Stomach (tissue), 9 donors: ENCODE measurements around the gene PPP2R2C. TPM values are rescaled to one million over a fixed set of nuclear protein-coding genes. Genes with fewer than 3 reads are reported as not detected.

Experiments
- DNase-seq, 2 donors: peaks; one replicate each; pipeline versions ENCODE4 v3.0.0 to v3.0.0-alpha.2; 2013 to 2019
- H3K27ac ChIP-seq, 5 donors: fragments of 200-600 bp in 4 of 5; sonication (generic) in 4 of 5; one replicate each; pipeline ENCODE4 v1.5.1; 2013 to 2019; ENCODE audit warnings: mild to moderate bottlenecking in 1 of 5, moderate library complexity in 1 of 5
- H3K27me3 ChIP-seq, 3 donors: fragments of 200-600 bp; sonication (generic); one replicate each; pipeline ENCODE4 v1.5.1; 2017 to 2019; ENCODE audit warnings: mixed run types in 1 of 3
- H3K36me3 ChIP-seq, 4 donors: fragments of 200-600 bp; sonication (generic); 1 replicate in 3 of 4; 2 replicates in 1 of 4; pipeline ENCODE4 v1.5.1; 2016 to 2019
- H3K4me1 ChIP-seq, 4 donors: fragments of 200-600 bp; sonication (generic); one replicate each; pipeline ENCODE4 v1.5.1; 2016 to 2019
- H3K4me3 ChIP-seq, 4 donors: fragments of 200-600 bp; sonication (generic) in 3 of 4; one replicate each; pipeline ENCODE4 v1.5.1; 2016 to 2019; ENCODE audit warnings: mild to moderate bottlenecking in 1 of 4
- H3K9me3 ChIP-seq, 4 donors: fragments of 200-600 bp; sonication (generic); one replicate each; pipeline ENCODE4 v1.5.1; 2016 to 2019
- EP300 ChIP-seq: sonication (generic); formaldehyde crosslinking; IDR thresholded peaks from one replicate; pipeline ENCODE4 v1.6.1; 2017; ENCODE audit warnings: antibody characterized with exemption
- POLR2A ChIP-seq, 4 donors: fragments of 450-650 bp; IDR thresholded peaks; one replicate each; pipeline ENCODE4 v1.6.1; 2016; ENCODE audit warnings: antibody characterized with exemption in 4 of 4, control low read depth in 2 of 4, mild to moderate bottlenecking in 1 of 4, moderate library complexity in 1 of 4
- POLR2AphosphoS5 ChIP-seq, 3 donors: sonication (generic); formaldehyde crosslinking; IDR thresholded peaks; one replicate each; pipeline ENCODE4 v1.6.1; 2016; ENCODE audit warnings: antibody characterized with exemption in 3 of 3
- WGBS, 5 donors: extraction: QIAGEN DNeasy Blood & Tissue Kit in 3 of 5; methylation state at CpG; one replicate each; pipeline versions ENCODE4 v1.1.5 to v1.1.7; 2013 to 2018; 5-methylcytosine and 5-hydroxymethylcytosine counted together
- intact Hi-C: fragments of 100-400 bp; cut with DNase I; formaldehyde crosslinking; loops from one replicate; pipeline ENCODE4 v1.15.1; 2023; ENCODE audit warnings: low total_unique reads
- polyA plus RNA-seq, 3 donors: library from polyadenylated mRNA; stranded (reverse); fragments of 200-250 nt; gene quantifications; one replicate each; pipeline ENCODE4 v1.2.3, GENCODE V29; 2013
- total RNA-seq, 5 donors: library from RNA; depleted of rRNA; stranded (reverse); fragments of >200 nt; gene quantifications; one replicate each; pipeline versions ENCODE4 v1.1.0 to v1.2.3, GENCODE V29; 2014 to 2016
- TF ChIP-seq, protein P1 (sequence below), 7 experiments: fragments of 450-650 bp in 4 of 7; fragments of 200-600 bp in 3 of 7; sonication (generic) in 3 of 7; IDR thresholded peaks; one replicate each; pipeline ENCODE4 v1.5.1; 2016 to 2019; ENCODE audit warnings: antibody characterized with exemption in 7 of 7, control low read depth in 2 of 7, mild to moderate bottlenecking in 1 of 7
- donor health status: healthy with polysubstance abuse.
- donor health status: Bipolar disorder and iron deficiency.
- donor health status: healthy.

PPP2R2C gene
- total and polyA plus RNA-seq, 8 donors = 1.4 to 5.0 (median 1.5) TPM; not detected in 5

GRCh38 chr4:6327220-6327917 lies 145.0 kb downstream of the PPP2R2C start:
- H3K4me3 ChIP-seq = no peak overlapping the region
- no peak for TF ChIP-seq POLR2A (IDR thresholded peaks at IDR 0.05)
- TF ChIP-seq, protein P1, sequence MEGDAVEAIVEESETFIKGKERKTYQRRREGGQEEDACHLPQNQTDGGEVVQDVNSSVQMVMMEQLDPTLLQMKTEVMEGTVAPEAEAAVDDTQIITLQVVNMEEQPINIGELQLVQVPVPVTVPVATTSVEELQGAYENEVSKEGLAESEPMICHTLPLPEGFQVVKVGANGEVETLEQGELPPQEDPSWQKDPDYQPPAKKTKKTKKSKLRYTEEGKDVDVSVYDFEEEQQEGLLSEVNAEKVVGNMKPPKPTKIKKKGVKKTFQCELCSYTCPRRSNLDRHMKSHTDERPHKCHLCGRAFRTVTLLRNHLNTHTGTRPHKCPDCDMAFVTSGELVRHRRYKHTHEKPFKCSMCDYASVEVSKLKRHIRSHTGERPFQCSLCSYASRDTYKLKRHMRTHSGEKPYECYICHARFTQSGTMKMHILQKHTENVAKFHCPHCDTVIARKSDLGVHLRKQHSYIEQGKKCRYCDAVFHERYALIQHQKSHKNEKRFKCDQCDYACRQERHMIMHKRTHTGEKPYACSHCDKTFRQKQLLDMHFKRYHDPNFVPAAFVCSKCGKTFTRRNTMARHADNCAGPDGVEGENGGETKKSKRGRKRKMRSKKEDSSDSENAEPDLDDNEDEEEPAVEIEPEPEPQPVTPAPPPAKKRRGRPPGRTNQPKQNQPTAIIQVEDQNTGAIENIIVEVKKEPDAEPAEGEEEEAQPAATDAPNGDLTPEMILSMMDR (IDR thresholded peaks at IDR 0.05) = peak in 6 of 7 experiments; percentile 53 to 98 (median 95)
- no peak for TF ChIP-seq EP300
- TF ChIP-seq POLR2AphosphoS5 (IDR thresholded peaks at IDR 0.05) = peak in 1 of 3 donors; percentile 19
- peaks cover 0 to 19% (median 5%) of the 10 kb centered on the region in 4 donors for H3K4me1 ChIP-seq
- no peak overlapping the region for H3K27ac ChIP-seq
- DNase-seq = peak; percentile 87 to 92
- intact Hi-C loops = loop anchor here (2.0 to 5.0 kb wide), 2 partner anchors 75 to 330 kb away; no protein-coding TSS in a partner anchor
- H3K9me3 ChIP-seq = no peaks in the 10 kb centered on the region
- H3K27me3 ChIP-seq = peaks cover 0 to 55% (median 5%) of the 10 kb centered on the region in 3 donors
- no peaks in the 10 kb centered on the region for H3K36me3 ChIP-seq
- WGBS, 5 donors = 10 to 16% (median 12%) methylated on average over 13 to 21 of the region's 21 CpGs

DNA sequence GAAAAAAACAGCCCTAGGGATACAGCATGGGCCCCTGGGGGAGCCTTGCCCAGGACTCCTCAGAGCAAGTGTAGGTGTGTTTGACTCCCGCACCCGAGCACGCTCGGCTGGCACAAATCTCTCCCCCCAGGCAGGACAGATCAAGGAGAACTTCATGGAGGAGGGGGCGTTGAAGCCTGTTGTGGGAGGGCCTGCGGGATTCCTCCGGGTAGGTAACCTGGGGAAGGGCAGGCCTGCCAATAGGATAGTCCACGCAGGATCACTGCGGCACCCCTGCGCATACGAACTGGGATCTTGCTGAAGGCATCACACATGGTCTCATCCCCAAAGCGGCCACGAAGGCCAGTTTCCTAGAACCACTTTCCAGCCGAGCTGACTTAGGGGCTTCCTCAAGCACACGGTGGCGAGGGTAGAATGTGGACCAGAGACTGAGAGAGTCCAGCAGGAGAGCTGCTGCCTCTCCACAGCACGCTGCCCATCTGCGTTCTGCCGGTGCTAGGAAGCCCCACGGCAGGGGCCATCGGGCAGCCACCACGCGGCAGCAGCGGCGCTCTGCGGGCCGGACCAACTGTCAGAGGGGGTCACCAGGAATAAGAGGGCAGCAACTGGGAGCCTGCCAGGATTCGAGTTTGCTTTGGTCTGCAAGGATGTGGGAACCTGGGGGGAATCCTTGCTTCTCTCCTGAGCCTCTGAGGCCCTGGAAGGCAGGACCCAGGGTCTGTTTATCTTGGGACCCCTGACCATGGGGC lies 145.9 kb downstream of the PPP2R2C start:
- no peak overlapping the region for H3K4me3 ChIP-seq
- H3K27me3 ChIP-seq = peaks cover 0 to 47% (median 5%) of the 10 kb centered on the region in 3 donors
- WGBS, 5 donors = 90 to 92% (median 91%) methylated on average over 15 to 28 of the region's 28 CpGs
- H3K9me3 ChIP-seq = no peaks in the 10 kb centered on the region
- H3K27ac ChIP-seq = no peak overlapping the region
- TF ChIP-seq POLR2AphosphoS5 (IDR thresholded peaks at IDR 0.05) (no peak), EP300 (no peak)
- TF ChIP-seq, protein P1 (IDR thresholded peaks at IDR 0.05) = no peak
- peaks cover 0 to 19% (median 5%) of the 10 kb centered on the region in 4 donors for H3K4me1 ChIP-seq
- no peaks in the 10 kb centered on the region for H3K36me3 ChIP-seq
- DNase-seq = no peak
- intact Hi-C loops = loop anchor here (2.0 to 5.0 kb wide), 2 partner anchors 74 to 329 kb away; no protein-coding TSS in a partner anchor

DNA sequence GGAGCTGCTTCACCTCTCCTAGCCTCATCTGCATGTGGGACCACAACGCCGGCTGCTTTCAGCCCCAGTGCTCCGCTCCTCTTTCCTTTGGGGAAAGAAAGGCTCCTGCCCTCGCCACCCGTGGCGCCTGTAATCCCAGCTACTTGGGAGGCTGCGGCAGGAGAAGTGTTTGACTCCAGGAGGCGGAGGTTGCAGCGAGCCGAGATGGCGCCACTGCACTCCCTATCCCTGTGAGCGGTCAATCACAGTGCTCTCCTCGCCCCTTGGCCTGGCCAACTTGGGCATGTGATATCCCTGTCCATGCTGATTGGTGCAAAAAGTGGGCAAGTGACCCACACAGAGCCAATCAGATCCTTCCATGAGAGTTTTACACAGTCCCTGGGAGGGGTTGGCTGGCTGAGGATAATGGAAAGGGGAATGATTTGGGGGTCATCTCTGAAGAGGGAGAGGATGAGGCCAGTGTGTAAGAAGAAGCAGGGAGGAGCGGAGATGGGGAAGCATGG lies 146.6 kb downstream of the PPP2R2C start:
- H3K4me1 ChIP-seq = peaks cover 0 to 19% (median 5%) of the 10 kb centered on the region in 4 donors
- H3K4me3 ChIP-seq = no peak overlapping the region
- H3K27ac ChIP-seq = peak overlapping the region in 2 of 5 donors; percentile 29 to 49
- no peaks in the 10 kb centered on the region for H3K9me3 ChIP-seq
- intact Hi-C loops = loop anchor here (2.0 to 5.0 kb wide), 2 partner anchors 73 to 329 kb away; no protein-coding TSS in a partner anchor
- peaks cover 0 to 47% (median 5%) of the 10 kb centered on the region in 3 donors for H3K27me3 ChIP-seq
- no peaks in the 10 kb centered on the region for H3K36me3 ChIP-seq
- no peak for DNase-seq
- no peak for TF ChIP-seq EP300
- no peak for TF ChIP-seq POLR2AphosphoS5 (IDR thresholded peaks at IDR 0.05)
- TF ChIP-seq, protein P1 (IDR thresholded peaks at IDR 0.05) = no peak
- no peak for TF ChIP-seq POLR2A (IDR thresholded peaks at IDR 0.05)
- 88 to 100% (median 90%) methylated on average over 5 to 14 of the region's 14 CpGs for WGBS, 5 donors
